BJ (cell line): Measurements from ENCODE around the gene HERC6. TPM values are rescaled to one million over a fixed set of nuclear protein-coding genes. Genes with fewer than 3 reads are reported as not detected.

Source experiments
- CTCF ChIA-PET: fragments of 350-600 bp; formaldehyde crosslinking; extraction: SDS; loops from one replicate; lab custom pipeline; 2021; ENCODE audit warnings: antibody characterized with exemption, inconsistent platforms; lab: Yijun Ruan, JAX
- POLR2A ChIA-PET: fragments of 300-600 bp; sonication (Branson Sonifier 250); formaldehyde crosslinking; extraction: SDS; loops from one replicate; lab custom pipeline; 2021; ENCODE audit warnings: antibody characterized with exemption; lab: Charles Lee
- DNase-seq: peaks from one replicate; pipeline ENCODE4 v3.0.0-alpha.2; 2011; ENCODE audit warnings: low read depth
- H3K27me3 ChIP-seq: 2 replicates; pipeline ENCODE4 v1.6.0; 2011; ENCODE audit warnings: low read length; ENCODE audit not compliant: control insufficient read depth, insufficient read depth
- H3K36me3 ChIP-seq: 2 replicates; pipeline ENCODE4 v1.5.1; 2011; ENCODE audit warnings: low read length; ENCODE audit not compliant: control insufficient read depth, insufficient read depth
- H3K4me3 ChIP-seq: 2 replicates; pipeline ENCODE4 v1.5.1; 2011; ENCODE audit warnings: low read depth, mild to moderate bottlenecking, control low read depth, low read length
- CTCF ChIP-seq: IDR thresholded peaks from 2 replicates; pipeline ENCODE4 v1.5.1; 2011; ENCODE audit warnings: low read depth, mild to moderate bottlenecking, control low read depth, inconsistent platforms, low read length, moderate library complexity; ENCODE audit not compliant: insufficient read depth
- polyA plus RNA-seq: library from polyadenylated mRNA; depleted of rRNA; stranded (reverse); fragments of >200 nt; gene quantifications from 2 replicates; pipeline ENCODE4 v1.2.3, GENCODE V29; 2011

Gene HERC6
- polyA plus RNA-seq, 1 experiment, result 3.1 TPM

GRCh38 chr4:88458104-88458740, 79.6 kb downstream of the HERC6 start:
- Histone ChIP-seq H3K4me3 (no peak overlapping the region), H3K36me3 (no peaks in the 10 kb centered on the region), H3K27me3 (peaks cover 9% of the 10 kb centered on the region)
- DNase-seq, result no peak
- ChIA-PET POLR2A (no interaction called here), CTCF (interaction anchor here (1.0 kb wide), 1 partner anchor 11 kb away, joined by 3 read pairs; no protein-coding TSS in a partner anchor)
- TF ChIP-seq CTCF, result no peak

- no peak for TF ChIP-seq CTCF
- CTCF ChIA-PET, result no interaction called here
- POLR2A ChIA-PET, result no interaction called here
- no peak overlapping the region for H3K4me3 ChIP-seq
- no peak for DNase-seq
- peaks cover 2% of the 10 kb centered on the region; the same call in 1 of the 2 replicates for H3K27me3 ChIP-seq
- no peaks in the 10 kb centered on the region for H3K36me3 ChIP-seq
These were observed 87.1 kb downstream of the HERC6 start for GRCh38 chr4:88465653-88466192.

GRCh38 chr4:88467392-88467791, 88.7 kb downstream of the HERC6 start:
- H3K4me3 ChIP-seq, result no peak overlapping the region
- TF ChIP-seq CTCF, result no peak
- DNase-seq, result no peak
- H3K36me3 ChIP-seq, result no peaks in the 10 kb centered on the region
- ChIA-PET CTCF (interaction anchor here (0.6 kb wide), 1 partner anchor 103 kb away, joined by 3 read pairs; no protein-coding TSS in a partner anchor), POLR2A (no interaction called here)
- H3K27me3 ChIP-seq, result peaks cover 2% of the 10 kb centered on the region; the same call in 1 of the 2 replicates

GRCh38 chr4:88477229-88477860, 98.7 kb downstream of the HERC6 start:
- Histone ChIP-seq H3K36me3 (no peaks in the 10 kb centered on the region), H3K4me3 (no peak overlapping the region), H3K27me3 (peaks cover 2% of the 10 kb centered on the region; the same call in 1 of the 2 replicates)
- DNase-seq, result no peak
- CTCF ChIA-PET, result no interaction called here
- POLR2A ChIA-PET, result no interaction called here
- TF ChIP-seq CTCF, result no peak

- DNase-seq, result no peak
- no peaks in the 10 kb centered on the region for H3K36me3 ChIP-seq
- ChIA-PET CTCF (no interaction called here), POLR2A (no interaction called here)
- H3K4me3 ChIP-seq, result no peak overlapping the region
- peaks cover 2% of the 10 kb centered on the region; the same call in 1 of the 2 replicates for H3K27me3 ChIP-seq
- TF ChIP-seq CTCF, result no peak
These were observed 99.6 kb downstream of the HERC6 start for GRCh38 chr4:88478247-88478646.
